Stimulated activated CD8-positive, alpha-beta memory T cell treated with anti-CD3 and anti-CD28 coated beads, Interleukin-2, amount 100 ng/mL, for 48 hours (primary cell): ENCODE data around the gene ALLC.

Experiments used
- DNase-seq, 2 donors: peaks; one replicate each; pipeline ENCODE4 v3.0.0-alpha.2; 2020; ENCODE audit warnings: low read depth in 2 of 2

Gene ALLC

GRCh38 chr2:3725458-3726250, 67.7 kb downstream of the ALLC start:
- DNase-seq, result no peak

- no peak for DNase-seq
These were observed 68.5 kb downstream of the ALLC start for GRCh38 chr2:3726511-3726910.

- no peak for DNase-seq
These were observed 69.5 kb downstream of the ALLC start for GRCh38 chr2:3727397-3728045.

GRCh38 chr2:3728104-3729054, 70.4 kb downstream of the ALLC start:
- no peak for DNase-seq

- DNase-seq, result no peak
These were observed 71.1 kb downstream of the ALLC start for GRCh38 chr2:3729055-3729448.

GRCh38 chr2:3729786-3730185, 71.8 kb downstream of the ALLC start:
- DNase-seq, result no peak

- DNase-seq, result no peak
These were observed 72.6 kb downstream of the ALLC start for GRCh38 chr2:3730646-3731045.

- no peak for DNase-seq
These were observed 73.8 kb downstream of the ALLC start for GRCh38 chr2:3731829-3732228.

GRCh38 chr2:3736112-3736511, 78.1 kb downstream of the ALLC start:
- no peak for DNase-seq

GRCh38 chr2:3737128-3737527, 79.1 kb downstream of the ALLC start:
- DNase-seq, result no peak

- no peak for DNase-seq
These were observed 80.5 kb downstream of the ALLC start for GRCh38 chr2:3738454-3738853.

- no peak for DNase-seq
These were observed 81.3 kb downstream of the ALLC start for GRCh38 chr2:3739313-3739712.

- no peak for DNase-seq
These were observed 83.4 kb downstream of the ALLC start for GRCh38 chr2:3741396-3741795.

GRCh38 chr2:3741867-3742602, 84.0 kb downstream of the ALLC start:
- no peak for DNase-seq

GRCh38 chr2:3742743-3743508, 84.9 kb downstream of the ALLC start:
- no peak for DNase-seq

- no peak for DNase-seq
These were observed 86.1 kb downstream of the ALLC start for GRCh38 chr2:3743951-3744555.

GRCh38 chr2:3745920-3746319, 87.9 kb downstream of the ALLC start:
- DNase-seq, result no peak

- no peak for DNase-seq
These were observed 89.1 kb downstream of the ALLC start for GRCh38 chr2:3747032-3747654.

GRCh38 chr2:3747826-3748225, 89.8 kb downstream of the ALLC start:
- no peak for DNase-seq

- DNase-seq, result no peak
These were observed 91.2 kb downstream of the ALLC start for GRCh38 chr2:3749201-3749600.
